GM12891 (cell line): ENCODE data around the gene FUOM.
"Not testable (repeated sequence)": the region's sequence is repeated elsewhere in the genome, so short reads cannot be mapped to it uniquely, and the experiment has no call there.

Experiments used
- DNase-seq: peaks from one replicate; pipeline ENCODE4 v3.0.0; 2011; ENCODE audit warnings: low spot score; ENCODE audit not compliant: insufficient read length
- FAIRE-seq: peaks from 2 replicates; lab custom pipeline; 2011; peaks lifted over from hg19 to GRCh38; lab: Jason Lieb, UNC
- PAX5 ChIP-seq: IDR thresholded peaks from 2 replicates; pipeline ENCODE4 v1.6.1; 2011; ENCODE audit warnings: low read length, moderate library complexity, mild to moderate bottlenecking; ENCODE audit not compliant: insufficient read depth, severe bottlenecking
- POLR2A ChIP-seq: IDR thresholded peaks from 2 replicates; pipeline ENCODE4 v1.6.1; 2011; ENCODE audit warnings: low read depth, low read length, control low read depth
- POLR2AphosphoS5 ChIP-seq: IDR thresholded peaks from 2 replicates; pipeline ENCODE4 v1.6.1; 2011; ENCODE audit warnings: low read depth, low read length, control low read depth
- POU2F2 ChIP-seq: IDR thresholded peaks from 2 replicates; pipeline ENCODE4 v1.6.1; 2011; ENCODE audit warnings: low read depth, mild to moderate bottlenecking, control low read depth, low read length, moderate library complexity
- SPI1 ChIP-seq: IDR thresholded peaks from 2 replicates; pipeline ENCODE4 v1.6.1; 2011; ENCODE audit warnings: low read depth, low read length, control low read depth
- TAF1 ChIP-seq: IDR thresholded peaks from 2 replicates; pipeline ENCODE4 v1.6.1; 2011; ENCODE audit warnings: low read depth, low read length, control low read depth

FUOM gene

DNA sequence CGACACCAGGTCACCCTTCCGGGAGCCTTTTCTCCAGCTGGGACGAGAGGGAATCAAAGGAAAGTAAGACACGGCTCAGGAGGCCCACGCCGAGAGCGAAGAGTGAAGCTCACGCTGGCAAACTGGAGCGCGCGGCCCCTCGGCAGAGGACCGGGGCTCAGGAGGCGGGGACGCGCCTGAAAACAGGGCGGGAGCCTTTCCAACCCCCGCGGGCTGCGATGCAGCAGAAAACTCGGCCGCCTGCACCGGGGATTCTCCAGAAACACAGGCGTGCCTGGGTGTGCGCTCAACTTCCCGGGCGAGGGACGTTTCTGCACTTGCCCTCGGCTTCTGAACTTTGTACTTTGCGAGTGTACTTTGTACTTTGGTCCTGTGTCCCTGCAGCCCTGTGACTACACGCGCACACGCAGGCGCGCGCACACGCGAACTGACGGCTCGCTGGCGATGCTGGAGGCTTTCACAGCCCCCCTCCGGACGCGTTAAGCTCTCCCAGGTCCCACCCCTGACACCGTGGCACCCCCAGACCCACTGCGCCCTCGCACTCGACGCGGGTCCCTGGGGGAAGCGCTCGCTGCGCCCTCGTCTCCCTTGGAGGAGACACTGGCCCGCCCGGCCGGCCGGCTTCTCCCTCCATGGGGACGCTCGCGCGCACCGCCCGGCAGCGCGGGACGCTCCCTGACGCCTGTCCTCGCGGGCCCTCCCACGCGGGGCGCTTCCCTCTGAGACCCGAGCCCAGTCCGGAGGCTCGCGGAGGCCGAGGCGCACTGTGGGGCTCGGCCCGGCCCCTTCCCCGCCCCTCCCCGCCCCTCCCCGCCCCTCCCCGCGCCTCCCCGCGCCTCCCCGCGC, 20.7 kb upstream of the FUOM start:
- DNase-seq (no peak), FAIRE-seq (peak; percentile 62)
- TF ChIP-seq SPI1, result no peak
- TF ChIP-seq POLR2A, result no peak
- TF ChIP-seq POU2F2, result no peak
- no peak for TF ChIP-seq PAX5
- no peak for TF ChIP-seq POLR2AphosphoS5
- no peak for TF ChIP-seq TAF1

- DNase-seq, result no peak
- TF ChIP-seq PAX5 (no peak), POU2F2 (no peak), POLR2A (no peak), POLR2AphosphoS5 (no peak), TAF1 (no peak), SPI1 (no peak)
- no peak for FAIRE-seq
Measured at GRCh38 chr10:133377818-133378250, 20.0 kb upstream of the FUOM start.

DNA sequence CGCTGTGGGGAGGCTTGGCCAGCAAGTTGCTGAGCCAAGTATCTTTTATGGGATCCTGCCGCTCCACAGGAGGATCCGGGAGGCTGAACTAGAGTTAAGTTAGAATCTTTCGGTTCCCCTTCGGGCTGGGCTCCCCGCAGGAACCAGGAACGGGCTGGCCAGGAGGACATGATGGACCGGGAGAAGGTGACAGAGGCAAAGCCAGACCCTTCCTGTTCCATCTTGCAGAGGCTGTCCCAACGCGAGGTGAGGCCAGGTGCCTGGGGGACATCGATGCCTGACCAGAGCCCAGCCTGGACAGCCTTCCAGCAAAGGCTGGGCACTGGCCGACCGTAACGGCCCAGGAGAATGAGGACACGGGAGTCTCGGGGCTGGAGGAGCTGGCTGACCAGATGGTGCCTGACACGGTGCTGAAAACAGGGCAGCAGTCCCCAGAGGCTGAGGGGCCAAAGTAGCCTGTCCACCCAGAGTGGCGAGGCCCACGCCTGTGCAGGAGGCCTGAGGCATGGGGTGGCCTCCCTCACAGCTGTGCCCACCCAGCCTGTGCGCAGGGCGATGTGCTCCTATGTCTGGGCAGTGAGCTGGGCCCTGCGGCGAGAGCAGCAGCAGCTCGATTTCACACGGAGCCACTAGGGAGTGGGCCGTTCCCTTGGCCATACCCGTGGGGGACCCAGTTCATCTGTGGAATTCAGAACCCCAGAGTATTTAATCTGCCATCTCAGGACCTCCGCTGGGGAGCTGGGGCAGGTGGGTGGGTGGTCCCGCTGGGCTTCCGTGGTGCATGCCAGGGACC, 19.4 kb upstream of the FUOM start:
- TF ChIP-seq SPI1 (no peak), PAX5 (no peak), POLR2AphosphoS5 (no peak), POLR2A (no peak), TAF1 (no peak), POU2F2 (no peak)
- FAIRE-seq, result no peak
- DNase-seq, result no peak

DNA sequence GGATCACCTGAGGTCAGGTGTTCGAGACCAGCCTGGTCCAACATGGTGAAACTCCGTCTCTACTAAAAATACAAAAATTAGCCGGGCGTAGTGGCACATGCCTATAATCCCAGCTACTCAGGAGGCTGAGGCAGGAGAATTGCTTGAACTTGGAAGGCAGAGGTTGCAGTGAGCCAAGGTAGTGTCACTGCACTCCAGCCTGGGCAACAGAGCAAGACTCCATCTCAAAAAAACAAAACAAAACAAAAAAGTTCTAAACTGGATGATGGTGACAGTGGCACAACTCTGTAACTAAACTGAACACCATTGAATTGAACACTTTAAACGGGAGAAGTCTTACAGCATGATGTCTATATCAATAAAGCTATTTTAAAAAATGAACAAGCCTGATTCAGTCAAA, 18.4 kb upstream of the FUOM start:
- not testable (repeated sequence) for DNase-seq, FAIRE-seq

- FAIRE-seq (no peak), DNase-seq (no peak)
- TF ChIP-seq POLR2A (no peak), PAX5 (no peak), TAF1 (no peak)
Measured at GRCh38 chr10:133375357-133376115, 17.7 kb upstream of the FUOM start.

GRCh38 chr10:133373174-133374090, 15.6 kb upstream of the FUOM start, which contains the start of gene ECHS1:
TSS of gene ECHS1 (minus strand) at chr10:133373354. CDS start at chr10:133373333, 21 bp downstream.
- peak; percentile 99 for FAIRE-seq
- TF ChIP-seq SPI1, result no peak
- TF ChIP-seq PAX5, result no peak
- peak; percentile 82 for TF ChIP-seq POLR2AphosphoS5
- TF ChIP-seq POU2F2, result peak; percentile 31; the same call in 1 of the 2 replicates
- TF ChIP-seq POLR2A, result peak; percentile 83
- TF ChIP-seq TAF1, result peak; percentile 61; the same call in 1 of the 2 replicates
- peak; percentile 100 for DNase-seq

- FAIRE-seq, result no peak
- no peak for DNase-seq
- no peak for TF ChIP-seq TAF1
- no peak for TF ChIP-seq SPI1
- TF ChIP-seq PAX5, result no peak
- TF ChIP-seq POLR2A, result no peak
- no peak for TF ChIP-seq POLR2AphosphoS5
- no peak for TF ChIP-seq POU2F2
Measured at GRCh38 chr10:133372507-133372906, 14.7 kb upstream of the FUOM start.

- no peak for TF ChIP-seq POLR2AphosphoS5
- TF ChIP-seq POLR2A, result no peak
- TF ChIP-seq POU2F2, result no peak
- no peak for TF ChIP-seq SPI1
- TF ChIP-seq PAX5, result no peak
- TF ChIP-seq TAF1, result no peak
- no peak for DNase-seq
- no peak for FAIRE-seq
Measured at GRCh38 chr10:133370030-133370786, 12.4 kb upstream of the FUOM start.

- TF ChIP-seq SPI1 (no peak), POLR2AphosphoS5 (no peak), POLR2A (no peak), TAF1 (no peak), PAX5 (no peak), POU2F2 (no peak)
- no peak for DNase-seq
- no peak for FAIRE-seq
Measured at GRCh38 chr10:133368153-133368552, 10.3 kb upstream of the FUOM start.

- not testable (repeated sequence) for DNase-seq, FAIRE-seq
Measured at GRCh38 chr10:133367461-133367860, 9.6 kb upstream of the FUOM start.
